Measurements from ENCODE around the gene LPP. TPM values are rescaled to one million over a fixed set of nuclear protein-coding genes. Genes with fewer than 3 reads are reported as not detected.

LPP gene
- polyA plus RNA-seq, 2 of the 4 experiments (the other 2 are of a cell fraction): 11.0 to 30.8 TPM

DNA sequence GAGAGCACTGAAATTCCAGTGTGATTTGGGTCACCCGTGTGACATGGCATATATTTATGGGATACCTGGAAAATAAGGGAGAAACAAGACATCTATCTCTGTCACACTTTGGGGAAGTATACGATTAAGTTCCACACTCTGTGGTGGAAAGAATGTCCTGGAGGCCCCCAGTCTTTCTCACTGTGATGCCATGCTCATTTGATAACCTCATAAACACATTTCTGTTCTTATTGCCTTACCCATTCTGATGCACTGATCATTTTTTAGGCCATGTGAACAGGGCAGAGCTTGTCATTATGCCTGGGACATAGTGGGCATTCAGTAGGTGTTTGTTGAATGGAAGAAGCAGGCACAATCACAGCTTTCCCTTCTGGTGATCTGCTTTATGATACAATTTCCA, 668.5 kb downstream of the LPP start:
- CTCF ChIA-PET: interaction anchor here (0.5 kb wide), 1 partner anchor 130 kb away, joined by 3 read pairs; no protein-coding TSS in a partner anchor
- Histone ChIP-seq H3K9me3 (no peaks in the 10 kb centered on the region), H3K4me3 (no peak overlapping the region), H3K4me2 (no peak overlapping the region), H3K4me1 (no peaks in the 10 kb centered on the region), H3K27ac (no peak overlapping the region)
- no peak for ATAC-seq
- TF ChIP-seq, protein P1, sequence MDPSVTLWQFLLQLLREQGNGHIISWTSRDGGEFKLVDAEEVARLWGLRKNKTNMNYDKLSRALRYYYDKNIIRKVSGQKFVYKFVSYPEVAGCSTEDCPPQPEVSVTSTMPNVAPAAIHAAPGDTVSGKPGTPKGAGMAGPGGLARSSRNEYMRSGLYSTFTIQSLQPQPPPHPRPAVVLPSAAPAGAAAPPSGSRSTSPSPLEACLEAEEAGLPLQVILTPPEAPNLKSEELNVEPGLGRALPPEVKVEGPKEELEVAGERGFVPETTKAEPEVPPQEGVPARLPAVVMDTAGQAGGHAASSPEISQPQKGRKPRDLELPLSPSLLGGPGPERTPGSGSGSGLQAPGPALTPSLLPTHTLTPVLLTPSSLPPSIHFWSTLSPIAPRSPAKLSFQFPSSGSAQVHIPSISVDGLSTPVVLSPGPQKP (IDR thresholded peaks at IDR 0.05; ENCODE audit: low read depth, low read length): no peak
- TF ChIP-seq HDAC2 (IDR thresholded peaks at IDR 0.05) (no peak), NPAS2 (CRISPR knock-in tag; IDR thresholded peaks at IDR 0.05; ENCODE audit: borderline replicate concordance) (no peak), HOXB13 (CRISPR knock-in tag; IDR thresholded peaks at IDR 0.05; ENCODE audit: low read depth) (no peak), NFE2L2 (conservative IDR thresholded peaks at IDR 0.05; ENCODE audit: low read length) (no peak), RAD21 (conservative IDR thresholded peaks at IDR 0.05 in 1 of 2, IDR thresholded peaks at IDR 0.05 in 1 of 2) (no peak)
- DNase-seq (ENCODE audit: low read depth in 1 of 2, low spot score in 1 of 2): no peak
- WGBS (ENCODE audit: missing lambda C conversion rate): 94% methylated on average over 2 of the region's 2 CpGs
- FAIRE-seq: no peak
- POLR2A ChIA-PET: no interaction called here

DNA sequence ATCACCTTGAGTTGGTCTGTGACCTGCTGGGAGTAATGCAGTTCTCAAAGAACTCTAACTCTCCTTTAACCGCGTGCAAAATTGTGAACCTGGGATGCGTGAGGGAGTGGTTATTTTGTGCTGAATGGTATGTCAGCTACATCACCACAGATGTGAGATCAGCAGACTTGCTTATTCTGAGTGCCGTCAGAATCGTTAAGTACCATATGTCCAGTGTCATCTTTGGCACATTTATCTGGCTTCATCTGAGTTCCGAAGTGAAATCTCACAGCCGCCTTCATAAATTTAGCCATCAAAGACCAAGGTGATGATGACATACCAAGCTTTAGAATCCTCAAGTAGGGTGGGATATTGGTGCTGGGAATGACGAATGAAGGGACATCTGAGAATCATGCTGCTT, 670.6 kb downstream of the LPP start:
- DNase-seq (ENCODE audit: low read depth in 1 of 2, low spot score in 1 of 2) (no peak), FAIRE-seq (no peak), ATAC-seq (no peak)
- no peak overlapping the region for H3K4me2 ChIP-seq
- H3K9me3 ChIP-seq: no peaks in the 10 kb centered on the region
- no peak overlapping the region for H3K4me3 ChIP-seq
- CTCF ChIA-PET: interaction anchor here (1.2 kb wide), 1 partner anchor 33 kb away, joined by 3 read pairs; no protein-coding TSS in a partner anchor
- 95% methylated on average over 8 of the region's 8 CpGs for WGBS (ENCODE audit: missing lambda C conversion rate)
- H3K27ac ChIP-seq: no peak overlapping the region
- POLR2A ChIA-PET: no interaction called here
- no peaks in the 10 kb centered on the region for H3K4me1 ChIP-seq
- TF ChIP-seq FOSB (CRISPR knock-in tag; IDR thresholded peaks at IDR 0.05): no peak
- TF ChIP-seq, protein P2, sequence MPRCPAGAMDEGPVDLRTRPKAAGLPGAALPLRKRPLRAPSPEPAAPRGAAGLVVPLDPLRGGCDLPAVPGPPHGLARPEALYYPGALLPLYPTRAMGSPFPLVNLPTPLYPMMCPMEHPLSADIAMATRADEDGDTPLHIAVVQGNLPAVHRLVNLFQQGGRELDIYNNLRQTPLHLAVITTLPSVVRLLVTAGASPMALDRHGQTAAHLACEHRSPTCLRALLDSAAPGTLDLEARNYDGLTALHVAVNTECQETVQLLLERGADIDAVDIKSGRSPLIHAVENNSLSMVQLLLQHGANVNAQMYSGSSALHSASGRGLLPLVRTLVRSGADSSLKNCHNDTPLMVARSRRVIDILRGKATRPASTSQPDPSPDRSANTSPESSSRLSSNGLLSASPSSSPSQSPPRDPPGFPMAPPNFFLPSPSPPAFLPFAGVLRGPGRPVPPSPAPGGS (IDR thresholded peaks at IDR 0.05): no peak
- TF ChIP-seq HOXB13 (CRISPR knock-in tag; IDR thresholded peaks at IDR 0.05; ENCODE audit: low read depth): no peak
- TF ChIP-seq NR3C1 (IDR thresholded peaks at IDR 0.05): no peak
- TF ChIP-seq, protein P1 (IDR thresholded peaks at IDR 0.05; ENCODE audit: low read depth, low read length): no peak
- TF ChIP-seq CHD2 (IDR thresholded peaks at IDR 0.05; ENCODE audit: low read length, partially characterized antibody): no peak
- TF ChIP-seq ESRRA (IDR thresholded peaks at IDR 0.05; ENCODE audit: borderline replicate concordance, low read length): no peak
- TF ChIP-seq, protein P3, sequence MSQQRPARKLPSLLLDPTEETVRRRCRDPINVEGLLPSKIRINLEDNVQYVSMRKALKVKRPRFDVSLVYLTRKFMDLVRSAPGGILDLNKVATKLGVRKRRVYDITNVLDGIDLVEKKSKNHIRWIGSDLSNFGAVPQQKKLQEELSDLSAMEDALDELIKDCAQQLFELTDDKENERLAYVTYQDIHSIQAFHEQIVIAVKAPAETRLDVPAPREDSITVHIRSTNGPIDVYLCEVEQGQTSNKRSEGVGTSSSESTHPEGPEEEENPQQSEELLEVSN (IDR thresholded peaks at IDR 0.05; ENCODE audit: borderline replicate concordance, low read depth): no peak
- no peak for TF ChIP-seq CEBPB (IDR thresholded peaks at IDR 0.05)
- TF ChIP-seq SMC3 (IDR thresholded peaks at IDR 0.05): no peak
- no peak for TF ChIP-seq RAD21 (conservative IDR thresholded peaks at IDR 0.05 in 1 of 2, IDR thresholded peaks at IDR 0.05 in 1 of 2)
- no peak for TF ChIP-seq HOXB5 (CRISPR knock-in tag; IDR thresholded peaks at IDR 0.05)
- TF ChIP-seq JUN (IDR thresholded peaks at IDR 0.05): no peak
- TF ChIP-seq, protein P4, sequence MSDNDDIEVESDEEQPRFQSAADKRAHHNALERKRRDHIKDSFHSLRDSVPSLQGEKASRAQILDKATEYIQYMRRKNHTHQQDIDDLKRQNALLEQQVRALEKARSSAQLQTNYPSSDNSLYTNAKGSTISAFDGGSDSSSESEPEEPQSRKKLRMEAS (IDR thresholded peaks at IDR 0.05): no peak
- TF ChIP-seq EP300 (IDR thresholded peaks at IDR 0.05): no peak
- no peak for TF ChIP-seq GATA3 (IDR thresholded peaks at IDR 0.05; ENCODE audit: borderline replicate concordance)

DNA sequence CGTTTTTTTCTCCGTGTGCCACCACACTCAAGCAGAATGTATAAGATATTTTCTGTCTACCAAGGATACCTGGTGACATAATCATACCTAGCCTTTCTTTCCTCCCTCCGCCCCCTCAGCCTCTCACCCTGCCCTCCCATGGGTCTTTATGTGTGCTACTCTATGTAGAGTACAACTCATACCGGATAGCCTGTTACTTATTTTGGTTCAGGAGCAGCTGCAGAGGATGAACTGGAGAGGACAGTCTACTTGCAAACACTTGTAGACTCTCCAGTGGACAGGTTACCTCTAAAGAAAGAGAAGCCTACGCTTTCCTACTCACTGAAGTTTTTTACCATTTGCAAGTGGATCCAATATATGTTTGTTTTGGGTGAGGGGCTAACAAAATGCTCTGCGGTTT, 671.9 kb downstream of the LPP start:
- ChIA-PET POLR2A (no interaction called here), CTCF (interaction anchor here (0.6 kb wide), 1 partner anchor 9 kb away, joined by 3 read pairs; no protein-coding TSS in a partner anchor)
- no peak for FAIRE-seq
- H3K27ac ChIP-seq: no peak overlapping the region
- no peak for DNase-seq (ENCODE audit: low read depth in 1 of 2, low spot score in 1 of 2)
- no peak for ATAC-seq
- no peaks in the 10 kb centered on the region for H3K4me1 ChIP-seq
- WGBS (ENCODE audit: missing lambda C conversion rate): 92% methylated on average over 6 of the region's 6 CpGs
- H3K4me3 ChIP-seq: no peak overlapping the region
- no peak overlapping the region for H3K4me2 ChIP-seq
- H3K9me3 ChIP-seq: no peaks in the 10 kb centered on the region
- TF ChIP-seq RCOR1 (IDR thresholded peaks at IDR 0.05; ENCODE audit: low read depth, low read length) (no peak), TFCP2L1 (CRISPR knock-in tag; IDR thresholded peaks at IDR 0.05) (no peak), FOSB (CRISPR knock-in tag; IDR thresholded peaks at IDR 0.05) (no peak), EHMT2 (IDR thresholded peaks at IDR 0.05; ENCODE audit: low read depth) (no peak), CHD2 (IDR thresholded peaks at IDR 0.05; ENCODE audit: low read length, partially characterized antibody) (no peak)
- TF ChIP-seq, protein P5, sequence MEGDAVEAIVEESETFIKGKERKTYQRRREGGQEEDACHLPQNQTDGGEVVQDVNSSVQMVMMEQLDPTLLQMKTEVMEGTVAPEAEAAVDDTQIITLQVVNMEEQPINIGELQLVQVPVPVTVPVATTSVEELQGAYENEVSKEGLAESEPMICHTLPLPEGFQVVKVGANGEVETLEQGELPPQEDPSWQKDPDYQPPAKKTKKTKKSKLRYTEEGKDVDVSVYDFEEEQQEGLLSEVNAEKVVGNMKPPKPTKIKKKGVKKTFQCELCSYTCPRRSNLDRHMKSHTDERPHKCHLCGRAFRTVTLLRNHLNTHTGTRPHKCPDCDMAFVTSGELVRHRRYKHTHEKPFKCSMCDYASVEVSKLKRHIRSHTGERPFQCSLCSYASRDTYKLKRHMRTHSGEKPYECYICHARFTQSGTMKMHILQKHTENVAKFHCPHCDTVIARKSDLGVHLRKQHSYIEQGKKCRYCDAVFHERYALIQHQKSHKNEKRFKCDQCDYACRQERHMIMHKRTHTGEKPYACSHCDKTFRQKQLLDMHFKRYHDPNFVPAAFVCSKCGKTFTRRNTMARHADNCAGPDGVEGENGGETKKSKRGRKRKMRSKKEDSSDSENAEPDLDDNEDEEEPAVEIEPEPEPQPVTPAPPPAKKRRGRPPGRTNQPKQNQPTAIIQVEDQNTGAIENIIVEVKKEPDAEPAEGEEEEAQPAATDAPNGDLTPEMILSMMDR (IDR thresholded peaks at IDR 0.05): no peak
- TF ChIP-seq, protein P3 (IDR thresholded peaks at IDR 0.05; ENCODE audit: borderline replicate concordance, low read depth): no peak
- TF ChIP-seq, protein P2 (IDR thresholded peaks at IDR 0.05): no peak
